ENCODE results near the gene TRAF3.
"Not testable (repeated sequence)": the region's sequence is repeated elsewhere in the genome, so short reads cannot be mapped to it uniquely, and the experiment has no call there.

The TRAF3 gene

DNA sequence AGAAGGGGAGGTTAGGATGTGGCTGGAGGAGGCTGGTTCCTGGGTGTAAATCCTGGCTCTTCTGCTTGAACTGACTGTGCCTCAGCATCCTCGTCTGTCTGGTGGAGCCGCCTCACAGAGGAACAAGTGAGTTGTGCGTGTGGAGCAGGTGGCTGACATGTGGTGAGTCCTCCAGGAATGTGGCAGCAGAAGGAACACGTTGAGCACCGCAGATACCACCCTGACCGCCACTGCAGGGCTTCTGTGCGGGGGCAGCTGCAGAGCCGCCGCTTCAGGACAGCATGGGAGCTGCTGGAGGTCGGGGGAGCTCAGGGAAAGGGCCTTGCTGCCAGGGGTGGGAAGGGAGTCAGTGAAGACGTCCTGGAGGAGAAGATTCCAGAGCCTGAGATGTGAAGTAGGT, 48.9 kb downstream of the TRAF3 start:
- no peak overlapping the region for H3K4me3 ChIP-seq (ENCODE audit: low read depth, low read length)

GRCh38 chr14:102826751-102827675, 49.8 kb downstream of the TRAF3 start:
- H3K4me3 ChIP-seq (ENCODE audit: low read depth, low read length), result no peak overlapping the region

GRCh38 chr14:102827716-102828115, 50.5 kb downstream of the TRAF3 start:
- no peak overlapping the region for H3K4me3 ChIP-seq (ENCODE audit: low read depth, low read length)

GRCh38 chr14:102828151-102828550, 50.9 kb downstream of the TRAF3 start:
- H3K4me3 ChIP-seq (ENCODE audit: low read depth, low read length), result no peak overlapping the region

DNA sequence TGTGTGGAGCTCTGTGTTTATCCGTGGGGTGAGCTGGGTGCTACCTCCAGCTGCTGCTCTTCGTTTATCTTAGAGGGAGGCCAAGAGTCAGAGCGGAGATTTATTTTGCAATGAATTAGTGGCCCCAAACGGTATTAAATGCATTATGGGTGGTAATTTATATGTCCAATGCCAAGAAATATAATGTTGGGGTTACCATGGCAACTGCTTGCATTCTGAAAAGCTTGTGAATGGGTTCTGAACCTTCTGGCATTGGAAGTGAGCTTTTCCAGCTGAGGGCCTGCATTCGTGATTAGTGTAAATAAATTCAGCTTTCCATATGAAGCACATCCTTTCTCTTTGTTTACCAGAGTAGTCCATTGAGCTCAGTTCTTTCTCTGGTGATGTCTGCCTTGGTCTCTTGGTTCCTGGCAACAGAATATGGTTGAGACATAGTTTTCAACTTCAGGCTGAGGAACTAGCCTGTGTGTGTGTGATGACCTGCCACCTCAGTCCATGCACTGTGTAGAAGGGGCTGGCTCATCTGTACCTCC, 51.8 kb downstream of the TRAF3 start:
- H3K4me3 ChIP-seq (ENCODE audit: low read depth, low read length), result no peak overlapping the region

- H3K4me3 ChIP-seq (ENCODE audit: low read depth, low read length), result no peak overlapping the region
Observed at GRCh38 chr14:102830474-102831045, 53.3 kb downstream of the TRAF3 start.

GRCh38 chr14:102831163-102831804, 54.0 kb downstream of the TRAF3 start:
- H3K4me3 ChIP-seq (ENCODE audit: low read depth, low read length), result no peak overlapping the region

DNA sequence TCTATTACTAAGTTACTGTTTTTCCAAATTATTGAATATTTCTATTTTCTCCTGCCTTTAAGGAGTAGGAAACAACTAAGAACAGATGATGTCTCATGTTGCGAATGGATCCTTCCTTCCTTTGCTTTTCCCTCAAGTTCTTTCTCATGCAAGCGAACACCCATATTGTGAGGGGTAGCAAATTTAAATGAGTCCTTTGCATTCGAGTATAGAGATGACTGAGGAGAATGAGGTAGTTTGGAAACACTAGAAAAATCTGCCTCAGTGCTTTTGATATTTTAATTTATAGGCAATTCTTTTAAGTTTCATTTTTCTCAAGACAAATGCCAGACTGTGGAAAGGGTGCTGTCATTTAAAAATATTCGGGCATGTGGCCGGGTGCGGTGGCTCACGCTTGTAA, 56.1 kb downstream of the TRAF3 start:
- H3K4me3 ChIP-seq (ENCODE audit: low read depth, low read length), result no peak overlapping the region

DNA sequence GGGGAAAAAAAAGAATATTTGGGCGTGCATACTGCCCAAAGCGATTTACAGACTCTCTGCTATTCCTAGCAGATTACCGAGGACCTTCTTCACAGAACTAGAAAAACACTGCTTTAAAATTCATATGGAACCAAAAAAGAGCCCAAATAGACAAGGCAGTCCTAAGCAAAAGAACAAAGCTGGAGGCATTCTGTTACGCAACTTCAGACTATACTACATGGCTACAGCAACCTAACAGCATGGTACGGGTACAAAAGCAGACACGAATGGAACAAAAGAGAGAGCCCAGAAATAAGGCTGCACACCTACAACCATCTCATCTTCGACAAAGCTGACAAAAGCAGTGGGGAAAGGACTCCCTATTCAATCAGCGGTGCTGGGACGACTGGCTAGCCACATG, 56.7 kb downstream of the TRAF3 start:
- no peak overlapping the region for H3K4me3 ChIP-seq (ENCODE audit: low read depth, low read length)

DNA sequence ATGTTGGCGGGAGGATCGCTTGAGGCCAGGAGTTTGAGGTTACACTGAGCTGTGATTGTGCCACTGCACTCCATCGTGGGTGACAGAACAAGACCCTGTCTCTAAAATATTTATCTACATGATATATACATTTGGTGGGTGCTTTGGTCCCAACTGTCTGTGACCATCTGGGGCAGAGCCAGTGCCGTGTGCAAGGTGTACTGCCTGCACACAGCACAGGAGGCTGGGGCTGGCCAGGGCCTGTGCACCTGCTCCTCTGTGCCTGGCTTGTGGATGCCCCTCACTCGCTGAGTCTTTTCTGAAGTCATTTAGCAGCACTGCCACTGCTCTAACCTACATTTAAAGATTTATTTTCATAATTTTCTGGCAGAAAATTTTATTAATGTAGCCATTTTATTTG, 58.7 kb downstream of the TRAF3 start:
- no peak overlapping the region for H3K4me3 ChIP-seq (ENCODE audit: low read depth, low read length)

DNA sequence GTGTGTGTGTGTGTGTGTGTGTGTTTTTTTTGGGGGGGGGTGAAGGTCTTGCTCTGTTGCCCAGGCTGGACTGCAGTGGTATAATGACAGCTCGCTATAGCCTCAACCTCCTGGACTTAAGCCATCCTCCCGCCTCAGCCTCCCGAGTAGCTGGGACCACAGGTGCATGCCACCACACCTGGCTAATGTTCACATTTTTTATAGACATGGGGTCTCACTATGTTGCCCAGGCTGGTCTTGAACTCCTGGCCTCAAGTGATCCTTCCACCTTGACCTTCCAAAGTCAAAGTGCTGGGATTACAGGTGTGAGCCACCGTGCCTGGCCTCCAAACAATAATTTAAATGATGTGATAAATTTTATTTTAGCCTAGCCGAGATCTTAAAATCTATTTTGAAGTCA, 59.9 kb downstream of the TRAF3 start:
- not testable (repeated sequence) for H3K4me3 ChIP-seq (ENCODE audit: low read depth, low read length)

- no peak overlapping the region for H3K4me3 ChIP-seq (ENCODE audit: low read depth, low read length)
Observed at GRCh38 chr14:102838501-102838900, 61.3 kb downstream of the TRAF3 start.

DNA sequence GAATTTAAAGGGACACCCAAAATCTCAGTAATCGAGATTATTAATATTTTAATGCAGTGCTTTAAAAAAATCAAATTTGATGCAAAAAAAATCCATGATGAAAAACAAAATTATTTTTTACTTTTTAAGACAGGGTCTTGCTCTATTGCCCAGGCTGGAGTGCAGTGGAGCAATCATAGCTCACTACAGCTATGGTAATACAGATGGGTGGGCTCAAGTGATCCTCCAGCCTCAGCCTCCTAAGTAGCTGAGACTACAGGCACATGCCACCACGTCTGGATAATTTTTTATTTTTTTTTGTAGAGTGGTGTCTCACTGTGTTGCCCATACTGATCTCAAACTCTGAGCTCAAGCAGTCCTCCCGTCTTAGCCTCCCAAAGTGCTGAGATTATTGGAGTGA, 62.9 kb downstream of the TRAF3 start:
- H3K4me3 ChIP-seq (ENCODE audit: low read depth, low read length), result no peak overlapping the region

DNA sequence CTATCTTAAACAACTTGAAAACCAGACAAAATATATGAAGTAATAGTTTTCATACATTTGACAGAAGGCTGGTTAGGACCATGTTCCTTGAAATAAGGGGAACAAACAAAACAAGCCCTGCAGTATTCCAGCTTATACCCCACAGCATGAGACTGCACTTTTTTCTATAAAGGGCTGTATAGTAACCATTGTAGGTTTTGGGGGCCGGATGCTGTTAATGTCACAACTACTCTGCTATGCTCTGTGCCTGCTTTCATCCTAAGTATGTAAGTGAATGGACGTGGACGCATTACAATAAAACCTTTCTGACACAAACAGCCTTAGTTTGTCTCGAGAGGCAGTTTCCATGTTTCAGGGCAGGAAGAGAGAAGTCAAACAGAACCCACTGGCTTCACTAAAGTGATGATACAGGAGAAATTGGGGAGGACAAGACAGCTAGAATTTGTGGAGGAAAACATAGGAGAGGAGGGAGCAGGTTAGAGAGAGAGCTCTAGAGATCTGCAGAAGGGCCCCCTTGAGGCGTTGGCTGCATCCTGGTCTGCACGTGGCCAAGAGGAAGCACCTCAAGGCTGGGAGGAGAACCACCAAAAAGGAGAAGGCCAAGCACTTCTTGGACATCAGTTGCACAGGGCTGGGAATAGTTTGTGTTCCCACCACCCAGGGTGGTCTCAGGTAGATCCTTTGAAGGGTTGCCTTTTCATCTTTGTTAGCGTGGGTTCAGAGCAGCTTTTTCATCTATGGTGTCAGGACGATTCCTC, 63.7 kb downstream of the TRAF3 start:
- no peak overlapping the region for H3K4me3 ChIP-seq (ENCODE audit: low read depth, low read length)

- no peak overlapping the region for H3K4me3 ChIP-seq (ENCODE audit: low read depth, low read length)
Observed at GRCh38 chr14:102848830-102849525, 71.7 kb downstream of the TRAF3 start.

DNA sequence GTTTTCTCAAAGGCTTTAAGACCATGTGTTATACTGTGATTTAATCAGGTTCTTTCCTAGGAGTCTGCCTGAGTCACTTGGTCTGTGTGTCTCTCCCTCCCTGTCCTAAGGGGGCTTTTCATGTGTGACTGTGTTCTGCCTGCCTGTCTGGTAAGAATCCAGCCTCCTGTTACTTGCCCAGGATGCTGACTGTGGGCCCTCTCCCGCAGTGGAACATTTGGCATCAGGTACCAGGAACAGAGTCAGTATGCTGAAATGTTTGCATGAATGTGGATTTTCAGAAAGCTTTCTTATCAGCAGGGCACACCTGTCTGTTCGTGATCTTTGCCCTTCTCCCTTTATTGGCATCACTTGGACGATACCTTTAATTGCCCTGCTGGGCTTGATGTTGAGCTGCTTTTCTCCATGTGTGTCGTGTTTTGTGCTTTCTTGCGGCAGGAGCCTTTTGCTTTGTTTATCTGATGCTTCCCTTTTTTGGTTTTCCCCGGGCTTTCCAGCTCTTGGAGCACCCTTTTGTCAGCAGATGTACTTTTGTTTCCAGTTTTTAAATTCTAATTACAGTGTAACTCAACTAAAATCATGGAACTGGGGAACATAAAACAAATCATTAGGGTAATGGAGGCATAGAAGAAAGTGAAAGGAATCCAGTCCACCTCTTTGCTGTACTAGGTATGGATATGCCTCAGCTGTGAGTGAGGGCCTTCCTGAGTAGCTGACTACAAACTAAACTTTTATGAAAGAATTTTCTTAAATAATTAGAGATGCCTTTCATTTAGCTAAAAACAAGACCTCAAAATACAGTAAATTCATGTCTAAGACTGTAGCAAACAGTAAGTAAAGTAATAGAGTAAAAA, 72.5 kb downstream of the TRAF3 start:
- H3K4me3 ChIP-seq (ENCODE audit: low read depth, low read length), result no peak overlapping the region

DNA sequence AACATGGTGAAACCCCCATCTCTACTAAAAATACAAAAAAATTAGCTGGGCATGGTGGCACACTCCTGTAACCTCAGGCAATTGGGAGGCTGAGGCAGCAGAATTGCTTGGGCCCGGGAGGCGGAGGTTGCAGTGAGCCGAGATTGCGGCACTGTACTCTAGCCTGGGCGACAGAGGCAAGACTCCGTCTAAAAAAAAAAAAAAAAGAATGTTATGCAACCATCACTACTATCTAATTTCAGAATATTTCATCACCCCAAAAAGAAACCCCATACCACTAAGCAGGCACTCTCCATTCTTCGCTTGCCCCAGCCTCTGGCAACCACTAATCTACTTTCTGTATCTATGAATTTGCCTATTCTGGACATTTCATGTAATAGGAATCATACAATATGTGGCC, 76.4 kb downstream of the TRAF3 start:
- H3K4me3 ChIP-seq (ENCODE audit: low read depth, low read length), result no peak overlapping the region

DNA sequence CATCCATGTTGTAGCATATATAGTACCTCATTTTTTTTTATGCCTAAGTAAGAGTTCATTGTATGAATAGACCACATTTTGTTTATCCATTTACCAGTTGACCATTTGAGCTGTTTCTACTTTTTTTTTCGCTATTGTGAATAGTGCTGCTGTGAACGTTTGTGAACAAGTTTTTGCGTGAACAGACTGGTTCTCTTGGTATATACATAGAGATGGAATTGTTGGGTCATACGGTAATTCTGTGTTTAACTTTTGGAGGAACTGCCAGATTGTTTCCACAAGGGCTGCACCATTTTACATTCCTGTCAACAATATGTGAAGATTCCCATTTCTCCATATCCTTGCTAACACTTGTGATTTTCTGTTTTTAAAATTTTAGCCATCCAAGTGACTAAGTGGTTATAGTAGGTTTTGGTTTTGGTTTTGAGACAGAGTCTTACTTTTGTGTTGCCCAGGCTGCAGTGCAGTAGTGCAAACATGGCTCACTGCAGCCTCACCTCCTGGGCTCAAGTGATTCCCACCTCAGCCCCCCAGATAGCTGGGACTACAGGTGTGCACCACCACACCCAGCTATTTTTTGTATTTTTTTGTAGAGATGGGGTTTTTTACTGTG, 76.9 kb downstream of the TRAF3 start:
- H3K4me3 ChIP-seq (ENCODE audit: low read depth, low read length), result no peak overlapping the region

- H3K4me3 ChIP-seq (ENCODE audit: low read depth, low read length), result no peak overlapping the region
Observed at GRCh38 chr14:102856179-102856578, 78.9 kb downstream of the TRAF3 start.

Measured in iPS-11a (cell line).